ENCODE results near the gene PPP1R12B.
"Not testable (repeated sequence)": the region's sequence is repeated elsewhere in the genome, so short reads cannot be mapped to it uniquely, and the experiment has no call there.

GRCh38 chr1:202505880-202506575 lies 157.5 kb downstream of the PPP1R12B start:
- not testable (repeated sequence) for TF ChIP-seq POLR2A, CTCF (IDR thresholded peaks at IDR 0.05)

Measured in body of pancreas (tissue), 4 donors.